Thyroid gland (tissue), 4 donors: ENCODE results near the gene SART1. TPM values are rescaled to one million over a fixed set of nuclear protein-coding genes. Genes with fewer than 3 reads are reported as not detected.

Experiments used
- DNase-seq, 2 donors: peaks; one replicate each; pipeline ENCODE4 v3.0.0-alpha.2; 2019
- H3K27ac ChIP-seq, 3 donors: fragments of 200-600 bp; sonication (generic); 1 replicate in 2 of 3; 2 replicates in 1 of 3; pipeline ENCODE4 v1.5.1; 2016 to 2019; ENCODE audit warnings: mild to moderate bottlenecking in 1 of 3, moderate library complexity in 1 of 3
- H3K27me3 ChIP-seq: fragments of 200-600 bp; sonication (generic); one replicate; pipeline ENCODE4 v1.5.1; 2019
- H3K36me3 ChIP-seq, 2 donors: fragments of 200-600 bp; sonication (generic); one replicate each; pipeline ENCODE4 v1.5.1; 2016 to 2019
- H3K4me1 ChIP-seq, 2 donors: fragments of 200-600 bp; sonication (generic); one replicate each; pipeline ENCODE4 v1.5.1; 2017 to 2019
- H3K4me3 ChIP-seq, 3 donors: fragments of 200-600 bp; sonication (generic); replicated peaks in 1 of 3; 1 replicate in 2 of 3; 2 replicates in 1 of 3; pipeline ENCODE4 v1.5.1; 2016; ENCODE audit warnings: mild to moderate bottlenecking in 1 of 3
- H3K9me3 ChIP-seq: fragments of 200-600 bp; sonication (generic); one replicate; pipeline ENCODE4 v1.5.1; 2017
- CTCF ChIP-seq, 6 experiments: fragments of 200-600 bp in 3 of 6; fragments of 450-650 bp in 3 of 6; sonication (generic) in 3 of 6; IDR thresholded peaks; one replicate each; pipeline ENCODE4 v1.5.1; 2016 to 2019; ENCODE audit warnings: antibody characterized with exemption in 6 of 6, mild to moderate bottlenecking in 2 of 6, inconsistent platforms in 1 of 6, moderate library complexity in 1 of 6
- POLR2A ChIP-seq, 2 donors: fragments of 450-650 bp; IDR thresholded peaks; one replicate each; pipeline ENCODE4 v1.6.1; 2017; ENCODE audit warnings: antibody characterized with exemption in 2 of 2, mild to moderate bottlenecking in 2 of 2, moderate library complexity in 1 of 2
- WGBS, 2 donors: methylation state at CpG; one replicate each; pipeline ENCODE4 v1.1.5; 2017; 5-methylcytosine and 5-hydroxymethylcytosine counted together
- intact Hi-C: fragments of 100-400 bp; cut with DNase I; formaldehyde crosslinking; loops from one replicate; pipeline ENCODE4 v1.15.1; 2023
- total RNA-seq, 4 donors: library from RNA; depleted of rRNA; stranded (reverse); fragments of >200 nt; gene quantifications; one replicate each; pipeline ENCODE4 v1.2.3, GENCODE V29; 2016

Gene SART1
- total RNA-seq, 4 donors from 2014 or later = 22.2 to 46.1 (median 24.2) TPM

- intact Hi-C loops = loop anchor here (5.0 kb wide), 1 partner anchor 84 kb away; no protein-coding TSS in a partner anchor
- no peak for TF ChIP-seq CTCF (IDR thresholded peaks at IDR 0.05)
- H3K36me3 ChIP-seq = peaks cover 54 to 59% of the 10 kb centered on the region in 2 donors
- no peak for DNase-seq
- no peaks in the 10 kb centered on the region for H3K27me3 ChIP-seq
- no peaks in the 10 kb centered on the region for H3K9me3 ChIP-seq
- whole genome bisulfite sequencing, 2 donors = 95 to 96% methylated on average over 24 to 25 of the region's 36 CpGs
- no peak overlapping the region for H3K4me3 ChIP-seq
- H3K4me1 ChIP-seq = peaks cover 17 to 25% of the 10 kb centered on the region in 2 donors
- H3K27ac ChIP-seq = no peak overlapping the region
Observed at GRCh38 chr11:65965986-65966762, 4.6 kb downstream of the SART1 start.

GRCh38 chr11:65967329-65967934, 5.9 kb downstream of the SART1 start:
- no peak overlapping the region for H3K4me3 ChIP-seq
- H3K36me3 ChIP-seq = peaks cover 54 to 59% of the 10 kb centered on the region in 2 donors
- intact Hi-C loops = loop anchor here (5.0 kb wide), 1 partner anchor 85 kb away; no protein-coding TSS in a partner anchor
- H3K9me3 ChIP-seq = no peaks in the 10 kb centered on the region
- H3K27me3 ChIP-seq = no peaks in the 10 kb centered on the region
- DNase-seq = no peak
- no peak overlapping the region for H3K27ac ChIP-seq
- 91 to 95% methylated on average over 30 of the region's 30 CpGs for WGBS, 2 donors
- TF ChIP-seq POLR2A (IDR thresholded peaks at IDR 0.05) (no peak), CTCF (IDR thresholded peaks at IDR 0.05) (no peak)
- H3K4me1 ChIP-seq = peaks cover 13 to 22% of the 10 kb centered on the region in 2 donors

GRCh38 chr11:65968600-65969482, 7.3 kb downstream of the SART1 start:
- DNase-seq = no peak
- intact Hi-C loops = loop anchor here (5.0 kb wide), 1 partner anchor 87 kb away; no protein-coding TSS in a partner anchor
- no peak overlapping the region for H3K27ac ChIP-seq

GRCh38 chr11:65972116-65972515, 10.6 kb downstream of the SART1 start:
- intact Hi-C loops = no loop called here
- Histone ChIP-seq H3K27me3 (no peaks in the 10 kb centered on the region), H3K4me1 (peaks cover 0 to 7% of the 10 kb centered on the region in 2 donors), H3K27ac (no peak overlapping the region), H3K4me3 (no peak overlapping the region), H3K9me3 (no peaks in the 10 kb centered on the region), H3K36me3 (peaks cover 33 to 40% of the 10 kb centered on the region in 2 donors)
- TF ChIP-seq CTCF (IDR thresholded peaks at IDR 0.05) (no peak), POLR2A (IDR thresholded peaks at IDR 0.05) (no peak)
- 93 to 97% methylated on average over 8 of the region's 8 CpGs for WGBS, 2 donors
- DNase-seq = no peak

More at GRCh38 chr11:65968600-65969482, 7.3 kb downstream of the SART1 start:
- no peaks in the 10 kb centered on the region for H3K9me3 ChIP-seq
- 81 to 87% methylated on average over 15 of the region's 15 CpGs for WGBS, 2 donors
- peaks cover 0 to 9% of the 10 kb centered on the region in 2 donors for H3K4me1 ChIP-seq
- no peak for TF ChIP-seq CTCF (IDR thresholded peaks at IDR 0.05)
- H3K36me3 ChIP-seq = peaks cover 54 to 63% of the 10 kb centered on the region in 2 donors
- H3K27me3 ChIP-seq = no peaks in the 10 kb centered on the region
- no peak overlapping the region for H3K4me3 ChIP-seq
